T-helper 2 cell (primary cell): Measurements from ENCODE around the gene MTCL1.
A peak's percentile ranks its signal among the peaks of the same experiment; 100 is the strongest.

ENCODE experiments used
- DNase-seq, 5 experiments: peaks; one replicate each; pipeline versions ENCODE4 v3.0.0 to v3.0.0-alpha.2; 2012 to 2022

Gene MTCL1

GRCh38 chr18:8715599-8715998 lies 10.2 kb downstream of the MTCL1 start:
- DNase-seq, result no peak

- no peak for DNase-seq
Observed at GRCh38 chr18:8717011-8717770, 11.8 kb downstream of the MTCL1 start.

- no peak for DNase-seq
Observed at GRCh38 chr18:8718401-8718913, 13.1 kb downstream of the MTCL1 start.

- DNase-seq, result no peak
Observed at GRCh38 chr18:8719192-8719591, 13.8 kb downstream of the MTCL1 start.

- DNase-seq, result no peak
Observed at GRCh38 chr18:8720141-8720540, 14.8 kb downstream of the MTCL1 start.

- DNase-seq, result no peak
Observed at GRCh38 chr18:8721094-8721669, 15.8 kb downstream of the MTCL1 start.

- no peak for DNase-seq
Observed at GRCh38 chr18:8721716-8722115, 16.4 kb downstream of the MTCL1 start.

- no peak for DNase-seq
Observed at GRCh38 chr18:8722946-8723820, 17.8 kb downstream of the MTCL1 start.

- DNase-seq, result no peak
Observed at GRCh38 chr18:8724452-8724851, 19.1 kb downstream of the MTCL1 start.

- no peak for DNase-seq
Observed at GRCh38 chr18:8726281-8726680, 20.9 kb downstream of the MTCL1 start.

GRCh38 chr18:8726963-8727705 lies 21.8 kb downstream of the MTCL1 start:
- no peak for DNase-seq

- DNase-seq, result no peak
Observed at GRCh38 chr18:8730080-8730827, 24.9 kb downstream of the MTCL1 start.

- DNase-seq, result no peak
Observed at GRCh38 chr18:8732442-8733360, 27.3 kb downstream of the MTCL1 start.

GRCh38 chr18:8734496-8734895 lies 29.1 kb downstream of the MTCL1 start:
- no peak for DNase-seq

GRCh38 chr18:8735274-8735673 lies 29.9 kb downstream of the MTCL1 start:
- DNase-seq, result no peak

GRCh38 chr18:8741117-8741516 lies 35.8 kb downstream of the MTCL1 start:
- DNase-seq, result no peak

GRCh38 chr18:8741532-8741931 lies 36.2 kb downstream of the MTCL1 start:
- no peak for DNase-seq

- DNase-seq, result peak in 2 of 5 experiments; percentile 9 to 61
Observed at GRCh38 chr18:8742387-8743361, 37.3 kb downstream of the MTCL1 start.

- DNase-seq, result no peak
Observed at GRCh38 chr18:8744038-8744437, 38.7 kb downstream of the MTCL1 start.
